MCF 10A (cell line): Measurements from ENCODE around the gene CBY2. TPM values are rescaled to one million over a fixed set of nuclear protein-coding genes. Genes with fewer than 3 reads are reported as not detected.
A peak's percentile ranks its signal among the peaks of the same experiment; 100 is the strongest.
"Not testable (repeated sequence)": the region's sequence is repeated elsewhere in the genome, so short reads cannot be mapped to it uniquely, and the experiment has no call there.

Experiments
- BruUV-seq: library from RNA; stranded (reverse); fragments of 400-500 nt; replicated peaks from 2 replicates; lab custom pipeline; 2021; lab: Mats Ljungman, UMichigan
- CTCF ChIA-PET: fragments of 300-600 bp; sonication (Branson Sonifier 250); formaldehyde crosslinking; extraction: SDS; loops from one replicate; lab custom pipeline; 2021; ENCODE audit warnings: antibody characterized with exemption, inconsistent platforms; lab: Yijun Ruan, JAX
- POLR2A ChIA-PET: fragments of 300-600, 350-650 bp; sonication (Branson Sonifier 250); formaldehyde crosslinking; extraction: SDS; loops from one replicate; lab custom pipeline; 2020; ENCODE audit warnings: antibody characterized with exemption, inconsistent platforms; lab: Yijun Ruan, JAX
- DNase-seq: peaks from one replicate; pipeline ENCODE4 v3.0.0-alpha.2; 2018; ENCODE audit not compliant: unreplicated experiment
- H3K27ac Mint-ChIP-seq: one replicate; pipeline ENCODE4 v1.8.0; 2022; ENCODE audit warnings: mild to moderate bottlenecking, low read depth, mixed read lengths; ENCODE audit not compliant: unreplicated experiment
- H3K27me3 Mint-ChIP-seq: one replicate; pipeline ENCODE4 v1.8.0; 2022; ENCODE audit warnings: mixed read lengths; ENCODE audit not compliant: insufficient read depth, unreplicated experiment
- H3K36me3 Mint-ChIP-seq: one replicate; pipeline ENCODE4 v1.8.0; 2022; ENCODE audit warnings: mild to moderate bottlenecking, moderate library complexity, mixed read lengths; ENCODE audit not compliant: insufficient read depth, unreplicated experiment
- H3K4me1 Mint-ChIP-seq: one replicate; pipeline ENCODE4 v1.8.0; 2022; ENCODE audit warnings: mixed read lengths; ENCODE audit not compliant: insufficient read depth, unreplicated experiment
- H3K4me3 Mint-ChIP-seq: one replicate; pipeline ENCODE4 v1.8.0; 2022; ENCODE audit warnings: mild to moderate bottlenecking, moderate library complexity, mixed read lengths; ENCODE audit not compliant: unreplicated experiment
- H3K9me3 Mint-ChIP-seq: one replicate; pipeline ENCODE4 v1.8.0; 2022; ENCODE audit warnings: mixed read lengths; ENCODE audit not compliant: unreplicated experiment
- CTCF ChIP-seq: fragments of 200-600 bp; IDR thresholded peaks from one replicate; pipeline ENCODE4 v1.8.0; 2022; ENCODE audit warnings: antibody characterized with exemption, mild to moderate bottlenecking; ENCODE audit not compliant: unreplicated experiment
- intact Hi-C: fragments of 100-400 bp; cut with micrococcal nuclease; formaldehyde crosslinking; loops from 2 replicates; pipeline ENCODE4 v1.14.1; 2022
- total RNA-seq: library from RNA; stranded (reverse); gene quantifications from 2 replicates; pipeline ENCODE4 v1.2.3, GENCODE V29; 2022

CBY2 gene
- total RNA-seq, 1 experiment from 2014 or later: not detected

GRCh38 chr13:45751885-45752284, 49.8 kb downstream of the CBY2 start:
- POLR2A ChIA-PET: interaction anchor here (1.0 kb wide), 1 partner anchor 82 kb away, joined by 3 read pairs; no protein-coding TSS in a partner anchor

GRCh38 chr13:45752510-45752909, 50.4 kb downstream of the CBY2 start:
- intact Hi-C loops: no loop called here
- peaks cover 13% of the 10 kb centered on the region for H3K27me3 Mint-ChIP-seq

More at GRCh38 chr13:45751885-45752284, 49.8 kb downstream of the CBY2 start:
- no peak overlapping the region for H3K4me3 Mint-ChIP-seq
- peak; percentile 4 for DNase-seq
- H3K36me3 Mint-ChIP-seq: no peaks in the 10 kb centered on the region
- CTCF ChIA-PET: no interaction called here
- BruUV-seq: no TSS peak
- no peak for TF ChIP-seq CTCF
- H3K4me1 Mint-ChIP-seq: no peaks in the 10 kb centered on the region
- H3K27me3 Mint-ChIP-seq: peaks cover 13% of the 10 kb centered on the region
- no peak overlapping the region for H3K27ac Mint-ChIP-seq
- H3K9me3 Mint-ChIP-seq: no peaks in the 10 kb centered on the region
- intact Hi-C loops: no loop called here

GRCh38 chr13:45756498-45756897, 54.4 kb downstream of the CBY2 start:
- H3K4me1 Mint-ChIP-seq, H3K4me3 Mint-ChIP-seq, H3K9me3 Mint-ChIP-seq, POLR2A ChIA-PET, H3K27me3 Mint-ChIP-seq, H3K36me3 Mint-ChIP-seq, DNase-seq, intact Hi-C loops, H3K27ac Mint-ChIP-seq, BruUV-seq: not testable (repeated sequence)
- CTCF ChIA-PET: interaction anchor here (0.7 kb wide), 1 partner anchor 10 kb away, joined by 3 read pairs; no protein-coding TSS in a partner anchor

More at GRCh38 chr13:45752510-45752909, 50.4 kb downstream of the CBY2 start:
- no TSS peak for BruUV-seq
- no peak for DNase-seq
- Mint-ChIP-seq H3K27ac (no peak overlapping the region), H3K36me3 (no peaks in the 10 kb centered on the region), H3K9me3 (no peaks in the 10 kb centered on the region), H3K4me3 (no peak overlapping the region), H3K4me1 (no peaks in the 10 kb centered on the region)
- ChIA-PET CTCF (no interaction called here), POLR2A (interaction anchor here (1.0 kb wide), 1 partner anchor 82 kb away, joined by 3 read pairs; no protein-coding TSS in a partner anchor)
- TF ChIP-seq CTCF: no peak

- BruUV-seq, H3K4me3 Mint-ChIP-seq, H3K27ac Mint-ChIP-seq, intact Hi-C loops, POLR2A ChIA-PET, DNase-seq, H3K27me3 Mint-ChIP-seq, H3K36me3 Mint-ChIP-seq, H3K4me1 Mint-ChIP-seq, H3K9me3 Mint-ChIP-seq: not testable (repeated sequence)
- CTCF ChIA-PET: interaction anchor here (1.1 kb wide), 1 partner anchor 134 kb away, joined by 3 read pairs; no protein-coding TSS in a partner anchor
Measured at GRCh38 chr13:45757589-45757988, 55.5 kb downstream of the CBY2 start.

GRCh38 chr13:45763419-45763818, 61.3 kb downstream of the CBY2 start:
- no peak overlapping the region for H3K4me3 Mint-ChIP-seq
- no peaks in the 10 kb centered on the region for H3K36me3 Mint-ChIP-seq
- no peaks in the 10 kb centered on the region for H3K9me3 Mint-ChIP-seq
- peaks cover 34% of the 10 kb centered on the region for H3K27me3 Mint-ChIP-seq
- BruUV-seq: no TSS peak
- intact Hi-C loops: no loop called here
- ChIA-PET POLR2A (no interaction called here), CTCF (interaction anchor here (0.6 kb wide), 2 partner anchors 74 to 526 kb away, joined by 3 to 8 read pairs; no protein-coding TSS in a partner anchor)
- TF ChIP-seq CTCF: no peak
- no peak for DNase-seq
- H3K27ac Mint-ChIP-seq: no peak overlapping the region
- H3K4me1 Mint-ChIP-seq: no peaks in the 10 kb centered on the region

Other genes starting within 250 kb of the CBY2 start
- 42.8 and 44.1 TPM in 2 replicates for gene COG3, start 237.4 kb upstream of the CBY2 start, total RNA-seq
- not detected in 2 replicates for gene ERICH6B, start 86.6 kb upstream of the CBY2 start, total RNA-seq
- not detected in 2 replicates for gene SIAH3, start 149.4 kb downstream of the CBY2 start, total RNA-seq